Gastroesophageal sphincter (tissue), 3 donors: ENCODE measurements around the gene NETO1.

Experiments
- CTCF ChIP-seq, 4 experiments: fragments of 200-600 bp in 2 of 4; fragments of 450-650 bp in 2 of 4; sonication (generic) in 1 of 4; IDR thresholded peaks; one replicate each; pipeline ENCODE4 v1.5.1; 2017 to 2019; ENCODE audit warnings: antibody characterized with exemption in 4 of 4, mild to moderate bottlenecking in 2 of 4, moderate library complexity in 2 of 4
- EP300 ChIP-seq: sonication (generic); formaldehyde crosslinking; IDR thresholded peaks from one replicate; pipeline ENCODE4 v1.6.1; 2017; ENCODE audit warnings: antibody characterized with exemption, mild to moderate bottlenecking
- POLR2A ChIP-seq, 2 donors: fragments of 450-650 bp; IDR thresholded peaks; one replicate each; pipeline ENCODE4 v1.6.1; 2017; ENCODE audit warnings: antibody characterized with exemption in 2 of 2, mild to moderate bottlenecking in 2 of 2, moderate library complexity in 1 of 2
- POLR2AphosphoS5 ChIP-seq: sonication (generic); formaldehyde crosslinking; IDR thresholded peaks from one replicate; pipeline ENCODE4 v1.6.1; 2017; ENCODE audit warnings: antibody characterized with exemption

GRCh38 chr18:72819050-72819449 is 48.7 kb downstream of the NETO1 start:
- no peak for TF ChIP-seq CTCF (IDR thresholded peaks at IDR 0.05)
- TF ChIP-seq POLR2A (IDR thresholded peaks at IDR 0.05) = no peak
- no peak for TF ChIP-seq EP300
- no peak for TF ChIP-seq POLR2AphosphoS5
